ENCODE data around the gene SLC25A41. TPM values are rescaled to one million over a fixed set of nuclear protein-coding genes. Genes with fewer than 3 reads are reported as not detected.
"Not testable (repeated sequence)": the region's sequence is repeated elsewhere in the genome, so short reads cannot be mapped to it uniquely, and the experiment has no call there.

Gene SLC25A41
- total RNA-seq, 1 donor from 2014 or later: not detected

DNA sequence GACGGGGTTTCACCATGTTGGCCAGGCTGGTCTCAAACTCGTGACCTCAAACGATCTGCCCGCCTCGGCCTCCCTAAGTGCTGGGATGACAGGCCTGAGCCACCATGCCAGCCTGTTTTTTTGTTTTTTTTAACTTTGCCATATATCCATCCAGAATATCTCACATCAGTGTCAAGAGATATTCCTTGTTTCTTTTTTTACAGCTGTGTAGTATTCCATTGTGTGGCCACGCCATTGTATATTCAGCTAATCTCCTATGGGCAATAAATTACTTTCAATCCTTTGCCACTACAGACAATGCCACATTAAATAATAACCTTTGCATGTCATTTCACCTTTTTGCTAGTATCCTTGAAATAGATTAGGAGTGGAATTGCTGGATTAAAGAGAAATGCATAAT lies 24.2 kb downstream of the SLC25A41 start:
- no peak overlapping the region for H3K4me3 ChIP-seq
- no peak for TF ChIP-seq CTCF (IDR thresholded peaks at IDR 0.05)
- DNase-seq: no peak
- intact Hi-C loops (cut with DNase I): no loop called here
- no peaks in the 10 kb centered on the region for H3K9me3 ChIP-seq
- H3K27ac ChIP-seq: no peak overlapping the region
- H3K4me1 ChIP-seq: no peaks in the 10 kb centered on the region
- ATAC-seq: no peak
- peaks cover 13% of the 10 kb centered on the region for H3K36me3 ChIP-seq
- no peaks in the 10 kb centered on the region for H3K27me3 ChIP-seq (ENCODE audit: low read depth)

GRCh38 chr19:6406401-6406800 lies 27.2 kb downstream of the SLC25A41 start:
- no peak for TF ChIP-seq CTCF (IDR thresholded peaks at IDR 0.05)
- no peaks in the 10 kb centered on the region for H3K36me3 ChIP-seq
- H3K4me3 ChIP-seq: no peak overlapping the region
- DNase-seq (no peak), ATAC-seq (no peak)
- no peak overlapping the region for H3K27ac ChIP-seq
- intact Hi-C loops (cut with DNase I): no loop called here
- H3K27me3 ChIP-seq (ENCODE audit: low read depth): no peaks in the 10 kb centered on the region
- no peaks in the 10 kb centered on the region for H3K9me3 ChIP-seq
- H3K4me1 ChIP-seq: no peaks in the 10 kb centered on the region

GRCh38 chr19:6402837-6403608 lies 30.5 kb downstream of the SLC25A41 start:
- H3K36me3 ChIP-seq: no peaks in the 10 kb centered on the region
- no peak for DNase-seq
- H3K9me3 ChIP-seq: no peaks in the 10 kb centered on the region
- no peaks in the 10 kb centered on the region for H3K27me3 ChIP-seq (ENCODE audit: low read depth)
- no peak for ATAC-seq
- H3K4me3 ChIP-seq: no peak overlapping the region
- H3K4me1 ChIP-seq: no peaks in the 10 kb centered on the region
- intact Hi-C loops (cut with DNase I): no loop called here
- TF ChIP-seq CTCF (IDR thresholded peaks at IDR 0.05): no peak
- no peak overlapping the region for H3K27ac ChIP-seq

DNA sequence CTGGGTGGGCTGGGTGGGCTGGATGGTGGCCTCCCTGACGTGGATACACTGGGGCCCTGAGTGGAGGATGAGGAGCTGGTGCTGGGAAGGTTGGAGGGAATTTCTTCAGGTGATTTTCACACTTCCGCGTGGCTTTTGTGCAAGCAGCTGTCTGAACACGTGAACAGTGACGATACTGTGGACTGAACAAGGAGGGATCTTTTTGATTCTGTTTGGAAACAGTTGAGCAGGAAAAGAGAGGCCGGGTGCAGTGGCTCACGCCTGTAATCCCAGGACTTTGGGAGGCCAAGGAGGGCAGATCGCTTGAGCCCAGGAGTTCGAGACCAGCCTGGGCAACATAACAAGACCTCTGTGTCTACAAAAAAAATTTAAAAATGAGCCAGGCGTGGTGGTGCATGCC lies 31.5 kb downstream of the SLC25A41 start:
- no peak for TF ChIP-seq CTCF (IDR thresholded peaks at IDR 0.05)
- DNase-seq (no peak), ATAC-seq (no peak)
- Histone ChIP-seq H3K4me3 (no peak overlapping the region), H3K9me3 (no peaks in the 10 kb centered on the region), H3K4me1 (no peaks in the 10 kb centered on the region), H3K27me3 (ENCODE audit: low read depth) (no peaks in the 10 kb centered on the region), H3K36me3 (no peaks in the 10 kb centered on the region), H3K27ac (no peak overlapping the region)
- intact Hi-C loops (cut with DNase I): no loop called here

DNA sequence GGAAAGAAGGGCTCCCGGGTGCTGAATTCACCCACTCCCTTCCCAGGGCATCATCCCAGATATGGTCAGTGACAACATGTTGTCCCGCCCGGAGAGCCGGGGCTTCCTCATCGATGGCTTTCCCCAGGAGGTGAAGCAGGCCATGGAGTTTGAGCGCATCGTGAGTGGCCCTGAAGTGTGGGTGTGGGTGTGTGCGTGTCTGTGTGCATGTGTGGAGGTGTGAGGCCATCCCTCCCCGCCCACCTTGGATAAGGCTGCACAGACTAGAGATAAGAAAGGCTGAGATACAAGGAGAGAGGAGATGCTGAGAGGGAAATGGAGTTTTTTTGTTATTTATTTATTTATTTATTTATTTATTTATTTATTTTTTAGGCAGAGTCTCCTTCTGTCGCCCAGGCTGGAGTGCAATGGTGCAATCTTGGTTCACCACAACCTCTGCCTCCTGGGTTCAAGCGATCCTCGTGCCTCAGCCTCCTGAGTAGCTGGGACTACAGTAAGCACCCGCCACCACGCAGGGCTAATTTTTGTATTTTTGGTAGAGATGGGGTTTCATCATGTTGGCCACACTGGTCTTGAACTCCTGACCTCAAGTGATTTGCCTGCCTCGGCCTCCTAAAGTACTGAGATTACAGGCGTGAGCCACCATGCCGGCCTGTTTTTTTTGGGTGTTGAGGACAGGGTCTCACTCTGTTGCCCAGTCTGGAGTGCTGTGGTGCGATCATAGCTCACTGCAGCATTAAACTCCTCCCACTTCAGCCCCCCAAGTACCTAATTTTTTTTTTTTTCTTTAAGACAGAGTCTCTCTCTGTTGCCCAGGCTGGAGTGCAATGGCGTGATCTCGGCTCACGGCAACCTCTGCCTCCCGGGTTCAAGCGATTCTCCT lies 33.3 kb downstream of the SLC25A41 start:
- H3K9me3 ChIP-seq; H3K4me1 ChIP-seq; DNase-seq; H3K27me3 ChIP-seq (ENCODE audit: low read depth); H3K27ac ChIP-seq; ATAC-seq; H3K36me3 ChIP-seq; H3K4me3 ChIP-seq; intact Hi-C loops (cut with DNase I): not testable (repeated sequence)

- DNase-seq: no peak
- Histone ChIP-seq H3K9me3 (no peaks in the 10 kb centered on the region), H3K4me3 (no peak overlapping the region), H3K27me3 (ENCODE audit: low read depth) (no peaks in the 10 kb centered on the region), H3K36me3 (no peaks in the 10 kb centered on the region), H3K27ac (no peak overlapping the region), H3K4me1 (peaks cover 10% of the 10 kb centered on the region)
- no peak for ATAC-seq
- intact Hi-C loops (cut with DNase I): no loop called here
- TF ChIP-seq CTCF (IDR thresholded peaks at IDR 0.05): no peak
Observed at GRCh38 chr19:6396305-6396704, 37.3 kb downstream of the SLC25A41 start.

All from lower lobe of right lung (tissue), 2 donors.